OCI-LY7 (cell line): ENCODE measurements around the gene CEACAM20. TPM values are rescaled to one million over a fixed set of nuclear protein-coding genes. Genes with fewer than 3 reads are reported as not detected.
"Not testable (repeated sequence)": the region's sequence is repeated elsewhere in the genome, so short reads cannot be mapped to it uniquely, and the experiment has no call there.

ENCODE experiments used
- BruUV-seq: library from RNA; stranded (reverse); fragments of 400-500 nt; replicated peaks from 2 replicates; lab custom pipeline; 2021; lab: Mats Ljungman, UMichigan
- CTCF ChIA-PET: fragments of 300-600 bp; sonication (Branson Sonifier 250); formaldehyde crosslinking; loops from one replicate; lab custom pipeline; 2022; ENCODE audit warnings: antibody characterized with exemption; ENCODE audit not compliant: unreplicated experiment; lab: Charles Lee
- POLR2A ChIA-PET: fragments of 300-600 bp; sonication (Branson Sonifier 250); formaldehyde crosslinking; loops from one replicate; lab custom pipeline; 2022; ENCODE audit warnings: antibody characterized with exemption; lab: Charles Lee
- DNase-seq: peaks from one replicate; pipeline ENCODE4 v3.0.0-alpha.2; 2015; ENCODE audit warnings: low spot score
- H2AFZ ChIP-seq: fragments of 200-600 bp; sonication (generic), shearing (Covaris generic); 2 replicates; pipeline ENCODE4 v1.6.1; 2014; ENCODE audit warnings: mild to moderate bottlenecking, antibody characterized with exemption, low read length, moderate library complexity
- H3K27ac ChIP-seq: fragments of 200-600 bp; sonication (generic); 2 replicates; pipeline ENCODE4 v1.5.1; 2014; ENCODE audit warnings: mixed run types, low read depth, mild to moderate bottlenecking, moderate library complexity, low read length, inconsistent platforms; ENCODE audit not compliant: poor library complexity, severe bottlenecking
- H3K36me3 ChIP-seq: fragments of 200-600 bp; sonication (generic); 2 replicates; pipeline ENCODE4 v1.6.1; 2014; ENCODE audit warnings: mild to moderate bottlenecking, antibody characterized with exemption, low read length, moderate library complexity, mixed read lengths; ENCODE audit not compliant: insufficient read depth
- H3K4me1 ChIP-seq: fragments of 200-600 bp; sonication (generic); 2 replicates; pipeline ENCODE4 v1.5.1; 2014; ENCODE audit warnings: mild to moderate bottlenecking, low read length; ENCODE audit not compliant: insufficient read depth, poor library complexity, severe bottlenecking
- H3K4me2 ChIP-seq: fragments of 200-600 bp; sonication (generic); 2 replicates; pipeline ENCODE4 v1.6.1; 2014; ENCODE audit warnings: mild to moderate bottlenecking, low read length
- H3K4me3 ChIP-seq: fragments of 200-600 bp; sonication (generic); 2 replicates; pipeline ENCODE4 v1.5.1; 2014; ENCODE audit warnings: mild to moderate bottlenecking, low read depth, low read length; ENCODE audit not compliant: poor library complexity, severe bottlenecking
- H3K79me2 ChIP-seq: fragments of 200-600 bp; sonication (generic); 2 replicates; pipeline ENCODE4 v1.6.1; 2016; ENCODE audit warnings: low read depth, mild to moderate bottlenecking, low read length, moderate library complexity, mixed read lengths; ENCODE audit not compliant: insufficient read depth
- H3K9me2 ChIP-seq: fragments of 200-600 bp; sonication (generic); 2 replicates; pipeline ENCODE4 v1.6.1; 2016; ENCODE audit warnings: mild to moderate bottlenecking, low read length, mixed read lengths; ENCODE audit not compliant: insufficient read depth
- H3K9me3 ChIP-seq: fragments of 200-600 bp; sonication (generic); 2 replicates; pipeline ENCODE4 v1.6.1; 2014; ENCODE audit warnings: mild to moderate bottlenecking, mixed run types, low read length, mixed read lengths
- H4K20me1 ChIP-seq: fragments of 200-600 bp; sonication (generic); 2 replicates; pipeline ENCODE4 v1.6.1; 2014; ENCODE audit warnings: mild to moderate bottlenecking, antibody characterized with exemption, low read length, moderate library complexity, mixed read lengths; ENCODE audit not compliant: insufficient read depth
- CTCF ChIP-seq: fragments of 200-600 bp; sonication (generic); conservative IDR thresholded peaks from 2 replicates; pipeline ENCODE4 v1.5.1; 2014; ENCODE audit warnings: mild to moderate bottlenecking, antibody characterized with exemption, low read length, moderate library complexity, mixed read lengths
- EZH2phosphoT487 ChIP-seq: fragments of 200-600 bp; sonication (generic); IDR thresholded peaks from 2 replicates; pipeline ENCODE4 v1.6.1; 2018; ENCODE audit warnings: low read depth, borderline replicate concordance, mild to moderate bottlenecking, mixed run types, antibody characterized with exemption, low read length, moderate library complexity, mixed read lengths
- intact Hi-C: fragments of 100-400 bp; cut with micrococcal nuclease; formaldehyde crosslinking; loops from one replicate; pipeline ENCODE4 v1.10.0; 2022; ENCODE audit not compliant: unreplicated experiment
- total RNA-seq, 2 experiments: library from RNA; depleted of rRNA in 1 of 2; stranded (reverse); fragments of >200 nt in 1 of 2; shearing (Covaris generic) in 1 of 2; gene quantifications; 2 replicates each; pipeline ENCODE4 v1.2.3, GENCODE V29; 2014 to 2022

Gene CEACAM20
- total RNA-seq, 2 experiments from 2014 or later = not detected

GRCh38 chr19:44539991-44540390 lies 10.5 kb upstream of the CEACAM20 start:
- H3K4me3 ChIP-seq = no peak overlapping the region
- no peak overlapping the region for H3K27ac ChIP-seq
- H4K20me1 ChIP-seq = no peaks in the 10 kb centered on the region
- BruUV-seq = no TSS peak
- no peak overlapping the region for H2AFZ ChIP-seq
- H3K9me2 ChIP-seq = no peaks in the 10 kb centered on the region
- H3K4me1 ChIP-seq = no peaks in the 10 kb centered on the region
- TF ChIP-seq EZH2phosphoT487 (no peak), CTCF (no peak)
- no peak for DNase-seq
- H3K9me3 ChIP-seq = no peaks in the 10 kb centered on the region
- CTCF ChIA-PET = no interaction called here
- POLR2A ChIA-PET = no interaction called here
- no peaks in the 10 kb centered on the region for H3K79me2 ChIP-seq
- H3K36me3 ChIP-seq = no peaks in the 10 kb centered on the region
- no peak overlapping the region for H3K4me2 ChIP-seq
- intact Hi-C loops = no loop called here

- intact Hi-C loops = no loop called here
- no peaks in the 10 kb centered on the region for H3K9me2 ChIP-seq
- no peak overlapping the region for H3K4me3 ChIP-seq
- H3K9me3 ChIP-seq = no peaks in the 10 kb centered on the region
- DNase-seq = no peak
- ChIA-PET POLR2A (no interaction called here), CTCF (no interaction called here)
- H2AFZ ChIP-seq = no peak overlapping the region
- H3K4me1 ChIP-seq = no peaks in the 10 kb centered on the region
- H4K20me1 ChIP-seq = no peaks in the 10 kb centered on the region
- TF ChIP-seq CTCF (no peak), EZH2phosphoT487 (no peak)
- BruUV-seq = no TSS peak
- H3K79me2 ChIP-seq = no peaks in the 10 kb centered on the region
- H3K27ac ChIP-seq = no peak overlapping the region
- H3K4me2 ChIP-seq = no peak overlapping the region
- H3K36me3 ChIP-seq = no peaks in the 10 kb centered on the region
Observed at GRCh38 chr19:44539236-44539826, 9.9 kb upstream of the CEACAM20 start.

GRCh38 chr19:44535361-44535760 lies 5.9 kb upstream of the CEACAM20 start:
- intact Hi-C loops, H3K79me2 ChIP-seq, DNase-seq, H3K36me3 ChIP-seq, BruUV-seq, POLR2A ChIA-PET, H3K4me2 ChIP-seq, CTCF ChIA-PET, H2AFZ ChIP-seq, H3K9me2 ChIP-seq, H3K4me3 ChIP-seq, H4K20me1 ChIP-seq, H3K4me1 ChIP-seq, H3K27ac ChIP-seq, H3K9me3 ChIP-seq: not testable (repeated sequence)
